ENCODE results near the gene BCL2L13.

DNA sequence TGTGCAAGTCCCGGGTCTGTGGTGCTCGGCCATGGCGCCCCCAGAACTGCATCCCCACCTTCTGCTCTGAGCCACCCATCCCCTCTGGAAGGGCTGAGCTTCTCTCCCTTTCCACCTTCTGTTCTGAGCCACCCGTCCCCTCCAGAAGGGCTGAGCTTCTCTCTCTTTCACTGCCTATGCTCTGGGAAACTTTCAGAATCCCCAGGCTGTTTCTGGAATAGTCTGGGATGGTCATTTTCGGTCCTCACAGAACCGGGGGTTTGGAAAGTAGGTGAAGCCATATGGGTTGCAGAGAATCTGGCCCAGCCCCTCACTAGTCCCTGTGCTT, 139.1 kb downstream of the BCL2L13 start:
- no peak for TF ChIP-seq YY1 (IDR thresholded peaks at IDR 0.05; ENCODE audit: insufficient read depth, insufficient read length)
- no peak for TF ChIP-seq ZNF274 (IDR thresholded peaks at IDR 0.05; ENCODE audit: low read depth, low read length)
